Measurements from ENCODE around the gene TAC3.

Gene TAC3

DNA sequence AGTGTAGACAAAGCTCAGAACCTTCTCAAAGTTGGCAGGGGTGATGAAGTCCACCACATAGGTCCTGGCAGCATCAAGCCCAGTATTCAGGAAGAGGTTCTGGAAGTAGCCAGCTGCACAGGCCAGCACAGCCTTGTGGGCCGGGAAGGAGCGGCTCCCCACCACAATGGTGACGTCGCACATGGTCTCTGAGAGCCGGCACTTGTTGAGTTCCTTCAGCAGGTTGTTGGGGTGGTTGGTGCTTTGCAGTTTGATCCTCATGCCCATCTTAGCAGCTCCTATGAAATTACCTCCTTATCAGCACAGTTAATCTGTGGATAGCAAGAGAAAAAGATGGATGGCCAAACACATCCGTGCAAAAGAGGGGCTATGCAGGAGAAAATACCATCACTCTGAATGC is 11.7 kb downstream of the TAC3 start:
- Histone ChIP-seq H3K4me3 (ENCODE audit: low read length) (peak overlapping the region; percentile 91; the same call in 1 of the 2 replicates), H3K9me3 (ENCODE audit: control insufficient read depth, insufficient read depth, low read length) (no peaks in the 10 kb centered on the region), H3K79me2 (ENCODE audit: control insufficient read depth, low read length) (peaks cover 59% of the 10 kb centered on the region), H3K4me2 (ENCODE audit: low read length) (peak overlapping the region; percentile 95), H3K27ac (ENCODE audit: low read depth, low read length) (no peak overlapping the region), H3K36me3 (ENCODE audit: control insufficient read depth, low read length) (peaks cover 54% of the 10 kb centered on the region), H3K27me3 (ENCODE audit: control insufficient read depth, low read length) (no peaks in the 10 kb centered on the region), H4K20me1 (ENCODE audit: control insufficient read depth, insufficient read depth, low read depth, low read length) (peaks cover 10% of the 10 kb centered on the region; the same call in 1 of the 2 replicates), H3F3A (ENCODE audit: control insufficient read depth, insufficient read depth) (peaks cover 7% of the 10 kb centered on the region; the same call in 1 of the 2 replicates), H3K4me1 (ENCODE audit: control insufficient read depth, low read length) (peaks cover 18% of the 10 kb centered on the region), H3K9me2 (replicated peaks; ENCODE audit: control insufficient read depth, low read length) (no peaks in the 10 kb centered on the region)
- TF ChIP-seq, protein P1, sequence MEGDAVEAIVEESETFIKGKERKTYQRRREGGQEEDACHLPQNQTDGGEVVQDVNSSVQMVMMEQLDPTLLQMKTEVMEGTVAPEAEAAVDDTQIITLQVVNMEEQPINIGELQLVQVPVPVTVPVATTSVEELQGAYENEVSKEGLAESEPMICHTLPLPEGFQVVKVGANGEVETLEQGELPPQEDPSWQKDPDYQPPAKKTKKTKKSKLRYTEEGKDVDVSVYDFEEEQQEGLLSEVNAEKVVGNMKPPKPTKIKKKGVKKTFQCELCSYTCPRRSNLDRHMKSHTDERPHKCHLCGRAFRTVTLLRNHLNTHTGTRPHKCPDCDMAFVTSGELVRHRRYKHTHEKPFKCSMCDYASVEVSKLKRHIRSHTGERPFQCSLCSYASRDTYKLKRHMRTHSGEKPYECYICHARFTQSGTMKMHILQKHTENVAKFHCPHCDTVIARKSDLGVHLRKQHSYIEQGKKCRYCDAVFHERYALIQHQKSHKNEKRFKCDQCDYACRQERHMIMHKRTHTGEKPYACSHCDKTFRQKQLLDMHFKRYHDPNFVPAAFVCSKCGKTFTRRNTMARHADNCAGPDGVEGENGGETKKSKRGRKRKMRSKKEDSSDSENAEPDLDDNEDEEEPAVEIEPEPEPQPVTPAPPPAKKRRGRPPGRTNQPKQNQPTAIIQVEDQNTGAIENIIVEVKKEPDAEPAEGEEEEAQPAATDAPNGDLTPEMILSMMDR (IDR thresholded peaks at IDR 0.05; ENCODE audit: low read depth, low read length, poor library complexity, severe bottlenecking) = no peak
- no peak for TF ChIP-seq EZH2phosphoT487 (IDR thresholded peaks at IDR 0.05; ENCODE audit: borderline replicate concordance, low read length)

DNA sequence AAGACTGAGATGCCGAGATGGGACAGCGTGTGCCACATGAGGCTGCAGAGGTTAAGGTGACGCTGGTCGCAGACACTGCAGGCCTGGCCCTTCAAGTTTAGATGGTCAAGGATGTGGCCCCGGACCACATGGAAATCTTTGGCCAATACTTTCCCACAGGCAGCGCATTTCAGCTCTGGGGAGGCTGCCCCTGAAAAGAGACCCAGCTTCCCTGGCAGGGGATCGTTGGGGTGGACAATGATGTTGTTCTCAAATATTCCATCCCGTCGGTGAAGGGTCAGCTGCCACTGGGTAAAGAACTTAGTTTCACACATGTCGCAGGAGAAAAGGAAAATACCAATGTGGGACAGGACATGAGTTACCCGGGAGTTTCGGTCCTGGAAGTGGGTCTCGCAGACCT is 12.9 kb downstream of the TAC3 start:
- H3K79me2 ChIP-seq (ENCODE audit: control insufficient read depth, low read length) = peaks cover 62% of the 10 kb centered on the region
- H3K36me3 ChIP-seq (ENCODE audit: control insufficient read depth, low read length) = peaks cover 54% of the 10 kb centered on the region

DNA sequence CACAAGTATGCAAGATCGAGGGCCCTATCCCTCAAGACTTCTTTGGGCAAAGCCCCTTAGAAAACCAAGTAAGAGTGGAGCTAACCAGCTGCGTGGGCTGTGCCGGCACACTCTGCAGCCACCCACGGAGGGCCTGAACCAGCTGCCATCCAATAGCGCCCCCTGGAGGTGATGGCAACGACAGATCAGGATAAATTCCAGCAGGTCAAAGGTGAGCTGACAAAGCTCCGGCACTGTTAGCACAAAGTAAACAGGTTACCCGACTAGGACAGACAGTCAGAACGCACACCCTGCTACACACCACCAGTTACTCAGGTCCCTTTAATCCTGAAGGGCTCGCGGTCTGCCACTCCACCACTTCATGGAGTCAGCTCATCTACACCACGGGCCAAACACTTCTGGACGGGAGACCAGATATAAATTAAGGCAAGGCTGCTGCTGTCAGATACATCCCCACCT is 14.9 kb downstream of the TAC3 start:
- peaks cover 62% of the 10 kb centered on the region for H3K79me2 ChIP-seq (ENCODE audit: control insufficient read depth, low read length)
- no peak overlapping the region for H3K4me2 ChIP-seq (ENCODE audit: low read length)
- H3K27me3 ChIP-seq (ENCODE audit: control insufficient read depth, low read length) = no peaks in the 10 kb centered on the region
- H3K4me1 ChIP-seq (ENCODE audit: control insufficient read depth, low read length) = peaks cover 10% of the 10 kb centered on the region
- H3K27ac ChIP-seq (ENCODE audit: low read depth, low read length) = no peak overlapping the region
- H3K9me2 ChIP-seq (replicated peaks; ENCODE audit: control insufficient read depth, low read length) = no peaks in the 10 kb centered on the region
- H3K4me3 ChIP-seq (ENCODE audit: low read length) = no peak overlapping the region
- peaks cover 54% of the 10 kb centered on the region for H3K36me3 ChIP-seq (ENCODE audit: control insufficient read depth, low read length)
- peaks cover 10% of the 10 kb centered on the region; the same call in 1 of the 2 replicates for H4K20me1 ChIP-seq (ENCODE audit: control insufficient read depth, insufficient read depth, low read depth, low read length)
- no peaks in the 10 kb centered on the region for H3K9me3 ChIP-seq (ENCODE audit: control insufficient read depth, insufficient read depth, low read length)
- H3F3A ChIP-seq (ENCODE audit: control insufficient read depth, insufficient read depth) = 0 out of 2 replicates have a peak, but pooled peaks cover 3% of the 10 kb centered on the region
- TF ChIP-seq, protein P1 (IDR thresholded peaks at IDR 0.05; ENCODE audit: low read depth, low read length, poor library complexity, severe bottlenecking) = peak; percentile 93
- TF ChIP-seq EZH2phosphoT487 (IDR thresholded peaks at IDR 0.05; ENCODE audit: borderline replicate concordance, low read length) = no peak

More for the DNA sequence above, 12.9 kb downstream of the TAC3 start:
- peaks cover 7% of the 10 kb centered on the region; the same call in 1 of the 2 replicates for H3F3A ChIP-seq (ENCODE audit: control insufficient read depth, insufficient read depth)
- no peaks in the 10 kb centered on the region for H3K9me2 ChIP-seq (replicated peaks; ENCODE audit: control insufficient read depth, low read length)
- no peaks in the 10 kb centered on the region for H3K27me3 ChIP-seq (ENCODE audit: control insufficient read depth, low read length)
- peaks cover 10% of the 10 kb centered on the region; the same call in 1 of the 2 replicates for H4K20me1 ChIP-seq (ENCODE audit: control insufficient read depth, insufficient read depth, low read depth, low read length)
- H3K9me3 ChIP-seq (ENCODE audit: control insufficient read depth, insufficient read depth, low read length) = no peaks in the 10 kb centered on the region
- H3K4me2 ChIP-seq (ENCODE audit: low read length) = no peak overlapping the region
- H3K4me1 ChIP-seq (ENCODE audit: control insufficient read depth, low read length) = peaks cover 18% of the 10 kb centered on the region
- no peak overlapping the region for H3K4me3 ChIP-seq (ENCODE audit: low read length)
- TF ChIP-seq EZH2phosphoT487 (IDR thresholded peaks at IDR 0.05; ENCODE audit: borderline replicate concordance, low read length) = no peak
- TF ChIP-seq, protein P1 (IDR thresholded peaks at IDR 0.05; ENCODE audit: low read depth, low read length, poor library complexity, severe bottlenecking) = no peak
- no peak overlapping the region for H3K27ac ChIP-seq (ENCODE audit: low read depth, low read length)

Data from DOHH2 (cell line).